Endodermal cell (in vitro differentiated cells): Measurements from ENCODE around the gene FRMD3. TPM values are rescaled to one million over a fixed set of nuclear protein-coding genes. Genes with fewer than 3 reads are reported as not detected.

Experiments used
- DNase-seq: peaks from one replicate; pipeline ENCODE4 v3.0.0-alpha.2; 2017
- H3K27ac ChIP-seq: 2 replicates; pipeline ENCODE4 v1.5.1; 2013; ENCODE audit warnings: mild to moderate bottlenecking, low read depth, low read length, moderate library complexity
- H3K27me3 ChIP-seq: 2 replicates; pipeline ENCODE4 v1.6.1; 2013; ENCODE audit warnings: mild to moderate bottlenecking, low read length, moderate library complexity; ENCODE audit not compliant: insufficient read depth, control insufficient read depth, poor library complexity, severe bottlenecking
- H3K36me3 ChIP-seq: 2 replicates; pipeline ENCODE4 v1.7.0; 2013; ENCODE audit warnings: mild to moderate bottlenecking, low read length, moderate library complexity; ENCODE audit not compliant: control insufficient read depth, insufficient read depth
- H3K4me1 ChIP-seq: one replicate; pipeline ENCODE4 v1.7.0; 2013; ENCODE audit warnings: low read length; ENCODE audit not compliant: control insufficient read depth, insufficient read depth
- H3K4me3 ChIP-seq: 2 replicates; pipeline ENCODE4 v1.5.1; 2013; ENCODE audit warnings: mild to moderate bottlenecking, low read length, moderate library complexity
- H3K9ac ChIP-seq: 2 replicates; pipeline ENCODE4 v1.6.1; 2013; ENCODE audit warnings: mild to moderate bottlenecking, low read length, moderate library complexity; ENCODE audit not compliant: poor library complexity, severe bottlenecking; ENCODE audit errors: extremely low read depth
- H3K9me3 ChIP-seq: 2 replicates; pipeline ENCODE4 v1.6.1; 2013; ENCODE audit warnings: mild to moderate bottlenecking, low read length, moderate library complexity; ENCODE audit not compliant: control insufficient read depth
- H3K27ac Mint-ChIP-seq: 2 replicates; pipeline ENCODE4 v1.8.0; 2020; ENCODE audit warnings: mixed read lengths
- H3K27me3 Mint-ChIP-seq: 2 replicates; pipeline ENCODE4 v1.8.0; 2021; ENCODE audit warnings: mild to moderate bottlenecking, mixed read lengths; ENCODE audit not compliant: insufficient read depth
- H3K36me3 Mint-ChIP-seq: 2 replicates; pipeline ENCODE4 v1.8.0; 2020; ENCODE audit warnings: low read depth, mixed read lengths
- H3K4me1 Mint-ChIP-seq: 2 replicates; pipeline ENCODE4 v1.8.0; 2020; ENCODE audit warnings: mixed read lengths
- H3K4me3 Mint-ChIP-seq: 2 replicates; pipeline ENCODE4 v1.8.0; 2020; ENCODE audit warnings: mild to moderate bottlenecking, moderate library complexity, mixed read lengths
- H3K9me3 Mint-ChIP-seq: 2 replicates; pipeline ENCODE4 v1.8.0; 2020; ENCODE audit warnings: mild to moderate bottlenecking, mixed read lengths
- WGBS, 2 experiments: methylation state at CpG; one replicate each; pipeline versions ENCODE4 v1.1.5 to v1.1.7; 2013; ENCODE audit warnings: missing lambda C conversion rate in 2 of 2, mixed read lengths in 1 of 2; ENCODE audit not compliant: insufficient coverage in 1 of 2, insufficient read length in 1 of 2; 5-methylcytosine and 5-hydroxymethylcytosine counted together
- total RNA-seq, 2 donors: library from RNA; stranded (reverse); fragmentation: NEBNext Ultra II Directional in 1 of 2; extraction: Animal tissue kit (Norgen Biotek cat#: 25700) in 1 of 2; gene quantifications; 2 replicates in 1 of 2; 3 replicates in 1 of 2; pipeline ENCODE4 v1.2.1, GENCODE V29; 2021
- TF ChIP-seq, protein P1 (sequence below): fragments of 200-600 bp; sonication (generic); conservative IDR thresholded peaks from 2 replicates; pipeline ENCODE4 v1.5.0; 2021; ENCODE audit warnings: antibody characterized with exemption, mild to moderate bottlenecking

Gene FRMD3
- total RNA-seq, 2 donors from 2014 or later, result 0.13 to 0.35 TPM

DNA sequence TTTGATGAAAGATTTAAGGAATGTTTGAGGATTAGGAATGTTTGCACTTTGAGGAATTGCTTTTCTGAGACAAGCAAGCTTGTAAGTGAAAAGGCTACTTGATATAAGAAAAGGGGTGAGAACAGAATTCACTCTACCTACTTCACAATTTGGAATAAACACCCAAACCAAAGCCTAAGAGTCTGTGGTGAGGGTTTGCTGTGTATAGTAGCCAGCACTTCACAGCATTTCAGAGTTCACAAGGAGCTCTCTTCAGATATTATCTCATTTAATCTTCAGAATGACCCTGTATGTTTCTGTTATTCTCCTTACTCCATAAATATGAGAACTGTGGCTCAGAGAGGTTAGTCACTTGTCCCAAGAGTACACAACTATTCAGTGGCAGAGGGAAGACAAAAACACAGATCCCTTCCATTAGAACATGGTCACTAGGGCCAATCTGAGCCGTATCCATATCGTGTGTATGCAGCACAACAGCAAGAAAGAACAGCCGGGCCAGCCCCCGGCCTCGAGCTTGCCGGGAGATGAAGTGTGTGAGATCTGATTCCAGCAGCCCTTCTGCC is 92.4 kb downstream of the FRMD3 start:
- Mint-ChIP-seq H3K27ac (no peak overlapping the region), H3K4me1 (no peaks in the 10 kb centered on the region), H3K27me3 (no peaks in the 10 kb centered on the region), H3K36me3 (no peaks in the 10 kb centered on the region), H3K9me3 (no peaks in the 10 kb centered on the region), H3K4me3 (no peak overlapping the region)
- no peak overlapping the region for H3K27ac ChIP-seq
- no peak for DNase-seq
- TF ChIP-seq, protein P1, sequence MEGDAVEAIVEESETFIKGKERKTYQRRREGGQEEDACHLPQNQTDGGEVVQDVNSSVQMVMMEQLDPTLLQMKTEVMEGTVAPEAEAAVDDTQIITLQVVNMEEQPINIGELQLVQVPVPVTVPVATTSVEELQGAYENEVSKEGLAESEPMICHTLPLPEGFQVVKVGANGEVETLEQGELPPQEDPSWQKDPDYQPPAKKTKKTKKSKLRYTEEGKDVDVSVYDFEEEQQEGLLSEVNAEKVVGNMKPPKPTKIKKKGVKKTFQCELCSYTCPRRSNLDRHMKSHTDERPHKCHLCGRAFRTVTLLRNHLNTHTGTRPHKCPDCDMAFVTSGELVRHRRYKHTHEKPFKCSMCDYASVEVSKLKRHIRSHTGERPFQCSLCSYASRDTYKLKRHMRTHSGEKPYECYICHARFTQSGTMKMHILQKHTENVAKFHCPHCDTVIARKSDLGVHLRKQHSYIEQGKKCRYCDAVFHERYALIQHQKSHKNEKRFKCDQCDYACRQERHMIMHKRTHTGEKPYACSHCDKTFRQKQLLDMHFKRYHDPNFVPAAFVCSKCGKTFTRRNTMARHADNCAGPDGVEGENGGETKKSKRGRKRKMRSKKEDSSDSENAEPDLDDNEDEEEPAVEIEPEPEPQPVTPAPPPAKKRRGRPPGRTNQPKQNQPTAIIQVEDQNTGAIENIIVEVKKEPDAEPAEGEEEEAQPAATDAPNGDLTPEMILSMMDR, result no peak
- H3K4me1 ChIP-seq, result no peaks in the 10 kb centered on the region
- H3K4me3 ChIP-seq, result no peak overlapping the region
- no peaks in the 10 kb centered on the region for H3K9me3 ChIP-seq
- no peak overlapping the region for H3K9ac ChIP-seq
- WGBS, 2 experiments, result 95 to 100% methylated on average over 4 to 6 of the region's 6 CpGs
- no peaks in the 10 kb centered on the region for H3K27me3 ChIP-seq
- H3K36me3 ChIP-seq, result no peaks in the 10 kb centered on the region

DNA sequence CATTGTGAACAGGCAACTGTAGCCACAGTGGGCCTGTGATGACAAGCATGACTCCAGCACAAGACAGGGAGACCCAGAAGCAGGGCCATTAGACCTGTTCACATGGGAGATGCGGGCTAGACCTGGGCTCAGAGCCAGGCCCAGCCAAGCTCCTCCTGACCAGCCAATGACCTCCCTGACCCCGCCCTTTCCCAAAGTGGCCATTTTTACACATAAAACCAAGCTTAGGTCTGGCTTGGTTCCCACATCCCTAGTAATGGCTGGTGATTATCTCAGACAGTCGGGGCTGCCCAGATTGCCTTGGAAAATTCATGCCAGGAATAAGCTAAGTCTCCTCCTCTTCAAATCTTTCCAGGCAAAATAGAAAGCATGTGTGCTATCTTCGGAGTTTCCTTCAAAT is 94.1 kb downstream of the FRMD3 start:
- Mint-ChIP-seq H3K4me3 (no peak overlapping the region), H3K36me3 (no peaks in the 10 kb centered on the region), H3K27me3 (no peaks in the 10 kb centered on the region), H3K9me3 (no peaks in the 10 kb centered on the region), H3K4me1 (no peaks in the 10 kb centered on the region), H3K27ac (no peak overlapping the region)
- no peak overlapping the region for H3K27ac ChIP-seq
- DNase-seq, result no peak
- H3K4me3 ChIP-seq, result no peak overlapping the region
- H3K36me3 ChIP-seq, result no peaks in the 10 kb centered on the region
- no peaks in the 10 kb centered on the region for H3K4me1 ChIP-seq
- H3K9me3 ChIP-seq, result no peaks in the 10 kb centered on the region
- H3K27me3 ChIP-seq, result no peaks in the 10 kb centered on the region
- TF ChIP-seq, protein P1, result no peak
- WGBS, 2 experiments, result 88 to 93% methylated on average over 2 to 4 of the region's 4 CpGs
- H3K9ac ChIP-seq, result no peak overlapping the region

DNA sequence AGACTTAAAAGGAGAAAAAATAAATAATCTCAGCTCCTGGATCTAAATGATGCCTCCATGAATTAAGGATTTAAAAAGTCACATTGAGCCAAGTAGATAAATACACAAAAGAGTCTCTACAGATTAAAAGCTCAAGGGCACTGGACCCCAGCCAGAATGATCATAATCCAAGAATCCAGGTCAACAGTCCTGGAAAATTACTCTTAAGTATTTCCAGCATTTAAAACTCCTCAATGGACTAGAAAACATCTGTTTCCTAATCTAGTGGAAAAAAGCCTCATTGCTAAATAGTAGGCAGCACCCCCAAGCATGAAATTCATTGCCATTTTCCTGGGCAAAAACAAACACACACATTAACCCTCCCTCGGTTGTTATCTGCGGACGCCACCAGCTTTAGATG is 96.8 kb downstream of the FRMD3 start:
- DNase-seq, result no peak
- Histone ChIP-seq H3K27ac (no peak overlapping the region), H3K9ac (no peak overlapping the region), H3K36me3 (no peaks in the 10 kb centered on the region), H3K27me3 (no peaks in the 10 kb centered on the region), H3K4me1 (no peaks in the 10 kb centered on the region), H3K4me3 (no peak overlapping the region), H3K9me3 (no peaks in the 10 kb centered on the region)
- no peaks in the 10 kb centered on the region for H3K4me1 Mint-ChIP-seq
- H3K27ac Mint-ChIP-seq, result no peak overlapping the region
- H3K36me3 Mint-ChIP-seq, result no peaks in the 10 kb centered on the region
- H3K9me3 Mint-ChIP-seq, result no peaks in the 10 kb centered on the region
- no peaks in the 10 kb centered on the region for H3K27me3 Mint-ChIP-seq
- H3K4me3 Mint-ChIP-seq, result no peak overlapping the region
- 89% methylated on average over 3 of the region's 3 CpGs; no CpG with 5 or more reads in 1 of the 2 experiments for WGBS, 2 experiments
- TF ChIP-seq, protein P1, result no peak
